ENCODE measurements around the gene QPCTL.

Gene QPCTL

DNA sequence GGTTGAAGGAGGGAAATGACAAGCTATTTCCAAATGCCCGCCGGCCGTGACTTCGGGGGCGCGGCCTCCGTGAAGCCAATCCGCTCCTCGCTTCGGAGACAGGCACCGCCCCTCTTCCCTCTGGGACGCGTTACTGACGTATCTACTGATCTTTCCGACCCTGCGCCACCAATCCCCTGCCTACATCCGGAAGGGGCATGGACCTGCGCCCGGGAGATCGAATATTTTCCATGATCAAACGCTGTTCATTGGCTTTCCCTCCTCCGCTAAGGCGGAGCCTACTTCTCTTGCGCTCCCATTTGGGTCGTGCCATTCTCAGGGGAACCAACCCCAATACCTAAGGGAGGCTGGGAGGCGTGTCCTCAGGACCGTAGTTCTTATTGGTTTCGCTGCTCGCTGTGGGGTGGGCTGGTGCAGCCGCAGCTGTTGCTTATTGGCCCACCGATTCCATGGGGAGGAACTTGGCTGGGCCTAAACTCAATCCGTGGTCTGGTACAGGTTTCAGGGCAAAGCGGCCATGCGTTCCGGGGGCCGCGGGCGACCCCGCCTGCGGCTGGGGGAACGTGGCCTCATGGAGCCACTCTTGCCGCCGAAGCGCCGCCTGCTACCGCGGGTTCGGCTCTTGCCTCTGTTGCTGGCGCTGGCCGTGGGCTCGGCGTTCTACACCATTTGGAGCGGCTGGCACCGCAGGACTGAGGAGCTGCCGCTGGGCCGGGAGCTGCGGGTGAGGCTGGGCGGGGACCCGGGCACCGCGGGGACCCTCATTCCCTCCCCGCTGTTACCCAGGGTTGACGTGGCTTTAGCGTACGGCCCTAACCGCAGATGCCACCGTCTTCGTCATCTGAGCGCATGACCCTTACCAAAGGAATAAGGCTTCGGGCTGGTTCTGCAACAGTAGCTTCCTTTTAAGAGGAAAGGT, at the start of gene QPCTL:
TSS of gene QPCTL (plus strand) at position 480 of the 919 bp plus-strand sequence. CDS start at position 518, 38 bp downstream.
- TF ChIP-seq, protein P1, sequence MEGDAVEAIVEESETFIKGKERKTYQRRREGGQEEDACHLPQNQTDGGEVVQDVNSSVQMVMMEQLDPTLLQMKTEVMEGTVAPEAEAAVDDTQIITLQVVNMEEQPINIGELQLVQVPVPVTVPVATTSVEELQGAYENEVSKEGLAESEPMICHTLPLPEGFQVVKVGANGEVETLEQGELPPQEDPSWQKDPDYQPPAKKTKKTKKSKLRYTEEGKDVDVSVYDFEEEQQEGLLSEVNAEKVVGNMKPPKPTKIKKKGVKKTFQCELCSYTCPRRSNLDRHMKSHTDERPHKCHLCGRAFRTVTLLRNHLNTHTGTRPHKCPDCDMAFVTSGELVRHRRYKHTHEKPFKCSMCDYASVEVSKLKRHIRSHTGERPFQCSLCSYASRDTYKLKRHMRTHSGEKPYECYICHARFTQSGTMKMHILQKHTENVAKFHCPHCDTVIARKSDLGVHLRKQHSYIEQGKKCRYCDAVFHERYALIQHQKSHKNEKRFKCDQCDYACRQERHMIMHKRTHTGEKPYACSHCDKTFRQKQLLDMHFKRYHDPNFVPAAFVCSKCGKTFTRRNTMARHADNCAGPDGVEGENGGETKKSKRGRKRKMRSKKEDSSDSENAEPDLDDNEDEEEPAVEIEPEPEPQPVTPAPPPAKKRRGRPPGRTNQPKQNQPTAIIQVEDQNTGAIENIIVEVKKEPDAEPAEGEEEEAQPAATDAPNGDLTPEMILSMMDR (IDR thresholded peaks at IDR 0.05; ENCODE audit: low read depth, low read length, missing control alignments) = no peak
- peak within 1 kb of the TSS; percentile 79 for H3K4me3 ChIP-seq (ENCODE audit: low read depth, low read length)
- peak; percentile 99 for DNase-seq (ENCODE audit: low read depth)

DNA sequence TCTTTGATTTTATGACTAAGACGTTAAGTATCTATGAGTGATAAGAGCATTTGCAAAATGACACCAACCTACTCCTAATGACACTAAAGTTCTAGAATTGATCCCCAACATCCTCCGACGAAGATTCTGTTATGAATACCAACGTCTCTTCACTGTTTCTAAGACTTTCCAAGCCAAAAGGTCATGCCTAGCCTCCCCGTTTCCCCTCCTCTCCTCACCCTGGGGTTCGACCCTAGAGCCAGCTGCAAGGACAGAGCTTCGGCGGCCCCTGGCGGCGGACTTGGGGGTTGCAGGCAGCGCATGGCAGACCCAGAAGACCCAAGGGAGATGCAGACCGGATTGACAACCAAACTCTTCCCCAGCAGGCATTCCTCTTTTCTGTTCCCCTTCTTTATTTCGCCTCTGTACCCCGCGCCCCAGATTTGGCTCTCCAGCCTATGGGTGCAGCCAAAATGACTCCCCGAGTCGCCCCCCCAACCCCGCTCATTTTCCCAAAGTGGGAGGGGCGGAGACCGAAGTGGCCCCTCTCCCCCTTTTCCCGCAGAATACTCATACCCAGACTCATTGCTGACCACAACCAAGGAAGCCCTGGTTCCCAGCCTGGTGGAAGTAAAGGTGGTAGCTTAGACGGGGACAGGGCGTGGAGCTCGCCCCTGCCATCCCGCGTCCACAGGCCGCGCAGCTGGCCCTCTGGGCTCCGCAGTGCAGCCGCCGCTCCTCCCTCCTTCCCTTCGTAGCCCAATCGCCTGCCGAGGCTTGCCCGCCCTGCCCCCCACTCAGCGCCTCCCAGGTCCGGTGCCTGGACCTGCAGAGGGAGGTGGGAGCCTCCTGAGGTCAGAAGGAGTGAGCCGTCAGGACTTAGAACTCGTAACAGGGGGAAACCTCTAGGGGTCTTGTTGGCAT, 49.2 kb upstream of the QPCTL start:
- peak; percentile 71 for DNase-seq (ENCODE audit: low read depth)
- TF ChIP-seq, protein P1 (IDR thresholded peaks at IDR 0.05; ENCODE audit: low read depth, low read length, missing control alignments) = peak; percentile 100
- peak overlapping the region; percentile 45 for H3K4me3 ChIP-seq (ENCODE audit: low read depth, low read length)

DNA sequence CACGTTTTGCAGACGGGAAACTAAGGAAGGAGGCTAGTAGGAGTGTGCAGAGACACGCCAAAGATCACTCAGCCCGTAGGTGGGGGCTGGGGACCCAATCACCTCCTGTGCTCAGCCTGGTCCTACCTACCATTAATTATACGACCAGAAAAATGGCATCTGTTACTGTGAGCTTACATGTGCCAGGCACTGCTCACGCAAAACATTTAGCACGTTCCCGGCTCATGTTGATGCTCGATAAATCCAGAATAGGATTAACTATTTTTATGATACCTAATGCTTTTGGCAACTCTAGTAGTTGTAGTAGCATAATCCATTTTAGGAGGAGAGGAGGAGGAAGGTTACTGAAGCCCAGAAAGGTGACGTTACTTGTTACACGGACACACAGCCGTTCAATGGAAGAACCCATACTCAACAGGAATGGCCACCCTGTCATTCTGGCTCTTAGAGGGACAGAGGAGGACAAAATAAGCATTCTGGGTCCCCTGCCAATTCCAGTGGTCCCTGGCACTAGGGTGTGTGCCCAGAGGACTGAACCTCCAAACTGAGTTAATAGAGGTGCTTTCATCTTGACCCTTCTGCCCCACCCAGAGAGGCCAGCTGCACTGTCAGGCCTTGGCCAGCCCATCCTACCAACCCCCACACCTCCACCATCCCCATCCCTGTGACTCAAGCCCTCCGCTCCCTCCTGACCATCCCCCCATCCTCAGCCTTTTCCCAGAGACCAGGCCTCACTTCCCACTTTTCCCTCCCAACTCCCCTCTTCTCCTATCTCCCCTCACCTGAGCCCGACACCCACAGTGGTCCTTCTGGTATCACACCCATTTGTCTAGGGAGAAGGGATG, 48.3 kb upstream of the QPCTL start:
- peak overlapping the region; percentile 45; the same call in 1 of the 2 replicates for H3K4me3 ChIP-seq (ENCODE audit: low read depth, low read length)
- TF ChIP-seq, protein P1 (IDR thresholded peaks at IDR 0.05; ENCODE audit: low read depth, low read length, missing control alignments) = no peak

DNA sequence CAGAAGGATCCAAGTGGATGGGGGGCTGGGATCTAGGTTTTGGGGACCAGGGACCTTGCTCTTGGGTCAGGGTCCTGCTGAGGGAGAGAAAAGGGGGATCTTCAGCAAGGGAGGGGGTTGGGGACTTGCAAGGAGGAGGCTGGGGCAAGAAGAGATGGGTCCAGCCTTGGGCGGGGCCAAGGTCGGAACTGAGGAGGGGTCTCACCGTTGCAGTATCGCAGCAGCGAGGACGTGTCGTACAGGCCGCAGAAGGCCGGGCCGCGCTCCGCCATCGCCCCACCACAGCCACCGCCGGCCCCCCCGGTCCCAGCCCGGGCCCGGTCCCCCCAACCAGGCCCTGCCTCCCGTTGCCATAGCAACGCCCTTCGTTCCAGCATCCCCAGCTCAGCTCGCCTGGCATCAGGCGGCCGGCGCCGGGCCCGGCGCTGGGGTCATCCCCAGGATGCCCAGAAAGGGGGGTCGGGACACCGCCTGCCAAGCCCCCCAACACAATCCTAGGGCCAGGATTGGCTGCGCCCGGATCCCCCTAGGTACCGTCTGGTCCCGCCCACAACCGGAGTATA, 47.3 kb upstream of the QPCTL start:
- no peak for DNase-seq (ENCODE audit: low read depth)
- TF ChIP-seq, protein P1 (IDR thresholded peaks at IDR 0.05; ENCODE audit: low read depth, low read length, missing control alignments) = no peak
- peak overlapping the region; percentile 61 for H3K4me3 ChIP-seq (ENCODE audit: low read depth, low read length)

More for the DNA sequence above, 48.3 kb upstream of the QPCTL start:
- DNase-seq (ENCODE audit: low read depth) = no peak

DNA sequence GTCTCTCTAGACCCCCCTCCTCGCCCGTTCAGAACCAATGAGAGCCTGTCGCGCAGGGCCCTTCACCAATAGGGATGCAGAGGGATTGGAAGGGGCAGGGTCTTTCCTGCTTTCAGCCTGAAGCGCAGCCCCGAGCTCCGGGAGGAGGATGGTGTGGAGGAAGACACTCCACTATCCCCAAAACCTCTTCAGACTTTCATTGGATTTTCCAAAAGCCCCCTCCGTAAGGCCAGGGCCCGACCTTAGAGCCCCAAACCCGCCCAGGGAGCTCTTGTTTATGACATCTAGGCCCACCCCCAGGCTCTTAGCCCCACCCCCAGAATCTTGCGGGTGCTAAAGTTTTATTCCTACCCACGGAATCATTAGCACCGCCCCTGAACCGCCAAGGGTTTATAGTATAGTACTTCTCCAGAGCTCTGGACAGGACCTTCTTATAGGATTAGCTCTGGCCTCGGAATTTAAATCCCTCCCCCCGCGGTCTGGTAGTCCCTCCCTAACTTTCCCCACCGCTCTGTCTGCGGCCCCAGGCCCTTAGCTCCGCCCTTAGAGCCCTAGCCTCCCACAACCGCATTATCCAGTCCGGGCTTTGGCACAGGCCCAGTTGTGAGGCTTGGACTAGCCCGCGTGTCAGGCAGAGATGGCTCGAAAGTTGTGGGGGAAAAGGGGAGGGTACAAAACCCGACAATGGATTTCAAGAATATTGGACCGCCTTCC, 46.7 kb upstream of the QPCTL start:
- peak overlapping the region; percentile 61 for H3K4me3 ChIP-seq (ENCODE audit: low read depth, low read length)
- TF ChIP-seq, protein P1 (IDR thresholded peaks at IDR 0.05; ENCODE audit: low read depth, low read length, missing control alignments) = no peak
- DNase-seq (ENCODE audit: low read depth) = peak; percentile 73
